Measurements from ENCODE around the gene AGPAT3.

- TF ChIP-seq CTCF (IDR thresholded peaks at IDR 0.05) (no peak), EZH2 (IDR thresholded peaks at IDR 0.05) (no peak), EZH2phosphoT487 (IDR thresholded peaks at IDR 0.05) (no peak)
These were observed 35.0 kb downstream of the AGPAT3 start for GRCh38 chr21:43900078-43900385.
